GM18951 (cell line): ENCODE data around the gene ARL13B.

Source experiments
- POLR2A ChIP-seq: IDR thresholded peaks from 4 replicates; pipeline ENCODE4 v1.6.1; 2011; ENCODE audit warnings: mild to moderate bottlenecking; ENCODE audit not compliant: insufficient read length, insufficient read depth; ENCODE audit errors: extremely low read depth
- in situ Hi-C: fragments of 300-500 bp; cut with MboI; formaldehyde crosslinking; loops from one replicate; pipeline ENCODE4 v1.12.0; 2022; ENCODE audit warnings: low sequenced_read_pairs, mixed read lengths, inconsistent platforms; ENCODE audit not compliant: unreplicated experiment

The ARL13B gene

GRCh38 chr3:94050546-94050945 lies 70.6 kb downstream of the ARL13B start:
- in situ Hi-C loops, result no loop called here
- no peak for TF ChIP-seq POLR2A

- in situ Hi-C loops, result no loop called here
- TF ChIP-seq POLR2A, result no peak
Measured at GRCh38 chr3:94061297-94061696, 81.3 kb downstream of the ARL13B start.

- in situ Hi-C loops, result no loop called here
- peak; percentile 77 for TF ChIP-seq POLR2A
Measured at GRCh38 chr3:94062513-94063404, 82.8 kb downstream of the ARL13B start, which contains the start of the genes DHFR2 and NSUN3. Gene DHFR2 (minus strand): TSS chr3:94062916. CDS start chr3:94061511, 1,405 bp downstream. Gene NSUN3 (plus strand): TSS chr3:94063061. CDS start chr3:94063127, 66 bp downstream.

- in situ Hi-C loops, result no loop called here
- no peak for TF ChIP-seq POLR2A
Measured at GRCh38 chr3:94063496-94064119, 83.7 kb downstream of the ARL13B start.

GRCh38 chr3:94064243-94064860 lies 84.4 kb downstream of the ARL13B start:
- in situ Hi-C loops, result no loop called here
- TF ChIP-seq POLR2A, result no peak

GRCh38 chr3:94065122-94065521 lies 85.2 kb downstream of the ARL13B start:
- TF ChIP-seq POLR2A, result no peak
- in situ Hi-C loops, result no loop called here

GRCh38 chr3:94065819-94066480 lies 86.0 kb downstream of the ARL13B start:
- in situ Hi-C loops, result no loop called here
- TF ChIP-seq POLR2A, result no peak

GRCh38 chr3:94066506-94067500 lies 86.8 kb downstream of the ARL13B start:
- TF ChIP-seq POLR2A, result no peak
- in situ Hi-C loops, result no loop called here

- TF ChIP-seq POLR2A, result no peak
- in situ Hi-C loops, result no loop called here
Measured at GRCh38 chr3:94069194-94069813, 89.3 kb downstream of the ARL13B start.

GRCh38 chr3:94070341-94070911 lies 90.5 kb downstream of the ARL13B start:
- in situ Hi-C loops, result no loop called here
- no peak for TF ChIP-seq POLR2A

GRCh38 chr3:94071713-94072284 lies 91.8 kb downstream of the ARL13B start:
- in situ Hi-C loops, result no loop called here
- TF ChIP-seq POLR2A, result no peak
